ENCODE data around the gene KLHL36. TPM values are rescaled to one million over a fixed set of nuclear protein-coding genes. Genes with fewer than 3 reads are reported as not detected.
A peak's percentile ranks its signal among the peaks of the same experiment; 100 is the strongest.

The KLHL36 gene
- total and polyA plus RNA-seq, 2 donors from 2014 or later = 13.7 to 76.6 TPM

DNA sequence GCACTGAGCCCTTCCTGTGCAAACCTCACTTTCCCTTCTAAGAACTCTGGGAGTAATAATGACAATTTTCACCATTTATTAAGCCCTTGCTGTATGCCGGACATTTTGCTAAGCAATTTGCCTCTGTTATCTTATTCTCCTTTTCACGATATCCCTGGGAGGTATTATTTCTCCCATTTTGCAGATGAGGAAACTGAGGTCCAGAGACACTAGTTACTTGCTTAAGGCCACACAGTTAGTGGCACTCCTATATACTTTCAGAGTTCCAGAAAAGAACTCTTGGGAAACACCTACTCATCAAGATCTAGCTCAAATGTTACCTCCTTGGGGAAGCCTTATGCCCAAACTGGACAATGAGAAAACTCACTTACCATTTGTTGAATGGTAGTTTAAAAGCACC lies 46.7 kb downstream of the KLHL36 start:
- FAIRE-seq (no peak), DNase-seq (no peak)
- H3K27ac ChIP-seq (ENCODE audit: low read depth in 2 of 2, low read length in 2 of 2) = no peak overlapping the region
- intact Hi-C loops (cut with DNase I) = no loop called here
- no peaks in the 10 kb centered on the region for H3K9me3 ChIP-seq (ENCODE audit: control insufficient read depth in 2 of 3, insufficient read depth in 1 of 3, low read length in 3 of 3)
- H3K4me3 ChIP-seq (ENCODE audit: low read length in 3 of 3) = no peak overlapping the region
- peaks cover 0 to 3% (median 0%) of the 10 kb centered on the region in 3 donors for H3K4me1 ChIP-seq (ENCODE audit: control insufficient read depth in 2 of 3, insufficient read depth in 2 of 3, low read depth in 1 of 3, low read length in 3 of 3)
- TF ChIP-seq CTCF (IDR thresholded peaks at IDR 0.05; ENCODE audit: borderline replicate concordance, extremely low read depth, insufficient read depth) = no peak
- H3K27me3 ChIP-seq (ENCODE audit: control insufficient read depth, insufficient read depth, low read length) = no peaks in the 10 kb centered on the region
- no peak overlapping the region for H3K9ac ChIP-seq (ENCODE audit: low read length in 3 of 3)
- no peaks in the 10 kb centered on the region for H3K36me3 ChIP-seq (ENCODE audit: control insufficient read depth in 2 of 3, insufficient read depth in 3 of 3, low read length in 3 of 3)

DNA sequence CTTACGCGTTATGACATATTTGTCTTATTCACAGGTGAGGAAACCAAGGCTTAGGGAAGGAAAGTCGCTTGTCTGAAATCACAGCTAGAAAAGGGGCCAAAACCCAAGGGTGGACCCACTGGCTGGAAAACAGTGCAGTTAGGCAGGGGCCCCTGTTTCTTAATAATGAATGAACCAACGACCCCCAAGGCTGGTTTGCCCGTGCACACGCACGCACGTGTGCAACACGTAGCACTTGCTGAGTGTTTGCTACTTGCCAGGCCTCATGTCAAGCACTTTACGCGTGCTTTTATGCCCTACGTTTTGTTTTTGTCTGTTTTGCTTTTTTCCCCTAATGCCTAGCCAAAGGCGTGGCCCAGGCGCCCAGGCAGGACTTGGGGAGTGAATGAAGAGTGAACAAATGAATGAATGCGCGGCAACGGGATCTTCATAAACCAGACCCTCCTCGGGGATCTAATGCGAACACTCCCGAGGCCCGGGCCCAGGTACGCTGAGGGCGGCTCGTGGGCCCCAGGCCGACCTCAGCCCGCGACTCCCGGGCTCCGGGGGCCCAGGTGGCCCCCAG lies 50.9 kb downstream of the KLHL36 start:
- peak overlapping the region in 2 of 3 donors; percentile 47 to 91 for H3K4me3 ChIP-seq (ENCODE audit: low read length in 3 of 3)
- no peak for FAIRE-seq
- H3K4me1 ChIP-seq (ENCODE audit: control insufficient read depth in 2 of 3, insufficient read depth in 2 of 3, low read depth in 1 of 3, low read length in 3 of 3) = peaks cover 0 to 7% (median 6%) of the 10 kb centered on the region in 3 donors
- peak overlapping the region in 2 of 3 donors; percentile 35 to 39 for H3K9ac ChIP-seq (ENCODE audit: low read length in 3 of 3)
- DNase-seq = peak in 1 of 5 donors; percentile 47
- H3K9me3 ChIP-seq (ENCODE audit: control insufficient read depth in 2 of 3, insufficient read depth in 1 of 3, low read length in 3 of 3) = no peaks in the 10 kb centered on the region
- intact Hi-C loops (cut with DNase I) = no loop called here
- H3K27me3 ChIP-seq (ENCODE audit: control insufficient read depth, insufficient read depth, low read length) = no peaks in the 10 kb centered on the region
- H3K27ac ChIP-seq (ENCODE audit: low read depth in 2 of 2, low read length in 2 of 2) = no peak overlapping the region
- no peaks in the 10 kb centered on the region for H3K36me3 ChIP-seq (ENCODE audit: control insufficient read depth in 2 of 3, insufficient read depth in 3 of 3, low read length in 3 of 3)
- no peak for TF ChIP-seq CTCF (IDR thresholded peaks at IDR 0.05; ENCODE audit: borderline replicate concordance, extremely low read depth, insufficient read depth)

- intact Hi-C loops (cut with DNase I) = no loop called here
- FAIRE-seq = no peak
- H3K9ac ChIP-seq (ENCODE audit: low read length in 3 of 3) = peak within 1 kb of the TSS; percentile 33 to 78 (median 39)
Observed at GRCh38 chr16:84699712-84700445, 51.6 kb downstream of the KLHL36 start, which contains the start of gene USP10. USP10 (plus strand) TSS chr16:84700000; CDS start chr16:84700091, 91 bp downstream.

More at GRCh38 chr16:84699712-84700445, 51.6 kb downstream of the KLHL36 start, which contains the start of gene USP10:
- Histone ChIP-seq H3K27me3 (ENCODE audit: control insufficient read depth, insufficient read depth, low read length) (no peaks in the 10 kb centered on the region), H3K9me3 (ENCODE audit: control insufficient read depth in 2 of 3, insufficient read depth in 1 of 3, low read length in 3 of 3) (no peaks in the 10 kb centered on the region), H3K4me3 (ENCODE audit: low read length in 3 of 3) (peak within 1 kb of the TSS; percentile 61 to 95 (median 91)), H3K4me1 (ENCODE audit: control insufficient read depth in 2 of 3, insufficient read depth in 2 of 3, low read depth in 1 of 3, low read length in 3 of 3) (peaks cover 0 to 10% (median 7%) of the 10 kb centered on the region in 3 donors), H3K27ac (ENCODE audit: low read depth in 2 of 2, low read length in 2 of 2) (peak within 1 kb of the TSS; percentile 13 to 28), H3K36me3 (ENCODE audit: control insufficient read depth in 2 of 3, insufficient read depth in 3 of 3, low read length in 3 of 3) (no peaks in the 10 kb centered on the region)
- DNase-seq = peak; percentile 90 to 96 (median 91)
- no peak for TF ChIP-seq CTCF (IDR thresholded peaks at IDR 0.05; ENCODE audit: borderline replicate concordance, extremely low read depth, insufficient read depth)

Measured in kidney (tissue), 14 donors.